Nephron (organoid): ENCODE data around the gene RSPH6A.

Experiments used
- H3K27ac Mint-ChIP-seq, 3 experiments: 2 replicates each; pipeline ENCODE4 v1.8.0; 2020; ENCODE audit warnings: mixed read lengths in 3 of 3, mild to moderate bottlenecking in 2 of 3, moderate library complexity in 1 of 3
- H3K27me3 Mint-ChIP-seq: 2 replicates; pipeline ENCODE4 v1.8.0; 2021; ENCODE audit warnings: low read depth, mild to moderate bottlenecking, moderate library complexity, mixed read lengths
- H3K36me3 Mint-ChIP-seq: 2 replicates; pipeline ENCODE4 v1.8.0; 2020; ENCODE audit warnings: low read depth, mixed read lengths
- H3K4me1 Mint-ChIP-seq: 2 replicates; pipeline ENCODE4 v1.8.0; 2020; ENCODE audit warnings: mixed read lengths
- H3K4me3 Mint-ChIP-seq, 3 experiments: 2 replicates each; pipeline ENCODE4 v1.8.0; 2020; ENCODE audit warnings: mild to moderate bottlenecking in 3 of 3, mixed read lengths in 3 of 3, moderate library complexity in 2 of 3
- H3K9me3 Mint-ChIP-seq: 2 replicates; pipeline ENCODE4 v1.8.0; 2020; ENCODE audit warnings: mixed read lengths
- TF ChIP-seq, protein P1 (sequence below), 3 experiments: fragments of 200-600 bp; sonication (generic); IDR thresholded peaks; one replicate each; pipeline ENCODE4 v1.5.0; 2021; ENCODE audit warnings: antibody characterized with exemption in 3 of 3; ENCODE audit not compliant: unreplicated experiment in 3 of 3

Gene RSPH6A

DNA sequence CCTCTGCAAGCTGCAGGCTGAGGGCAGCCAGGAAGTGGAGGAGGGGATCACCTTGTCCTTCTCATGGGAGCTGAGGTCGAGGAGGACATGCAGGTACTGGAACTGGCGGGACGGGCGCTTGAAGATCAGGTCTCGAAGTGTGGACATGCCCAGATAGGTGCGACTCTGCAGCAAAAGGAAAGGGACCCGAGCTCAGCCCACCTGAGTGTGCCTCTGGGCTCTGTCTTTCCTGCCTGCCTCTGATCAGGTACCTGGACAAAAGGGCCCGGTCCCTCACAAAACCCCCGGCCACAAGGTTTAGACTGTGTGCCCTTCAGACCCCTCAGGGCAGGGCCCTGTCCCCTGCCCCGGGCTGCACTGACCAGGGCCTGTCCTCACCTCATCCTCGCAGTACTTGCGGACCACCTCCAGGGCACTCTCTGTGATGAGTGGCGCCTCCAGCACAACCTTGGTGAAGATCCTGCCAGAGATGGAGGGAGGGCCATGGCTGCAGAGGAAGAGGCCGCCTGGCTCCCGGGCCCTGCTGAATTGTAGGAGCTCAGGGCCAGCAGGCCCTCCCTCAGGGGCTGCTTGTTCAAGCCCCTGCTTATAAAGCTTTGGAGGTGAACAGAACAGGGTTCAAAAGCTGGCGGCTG is 12.5 kb upstream of the RSPH6A start:
- no peaks in the 10 kb centered on the region for H3K27me3 Mint-ChIP-seq
- H3K27ac Mint-ChIP-seq, result no peak overlapping the region
- H3K9me3 Mint-ChIP-seq, result no peaks in the 10 kb centered on the region
- no peak overlapping the region for H3K4me3 Mint-ChIP-seq
- peaks cover 5% of the 10 kb centered on the region for H3K4me1 Mint-ChIP-seq
- peaks cover 56% of the 10 kb centered on the region for H3K36me3 Mint-ChIP-seq
- TF ChIP-seq, protein P1, sequence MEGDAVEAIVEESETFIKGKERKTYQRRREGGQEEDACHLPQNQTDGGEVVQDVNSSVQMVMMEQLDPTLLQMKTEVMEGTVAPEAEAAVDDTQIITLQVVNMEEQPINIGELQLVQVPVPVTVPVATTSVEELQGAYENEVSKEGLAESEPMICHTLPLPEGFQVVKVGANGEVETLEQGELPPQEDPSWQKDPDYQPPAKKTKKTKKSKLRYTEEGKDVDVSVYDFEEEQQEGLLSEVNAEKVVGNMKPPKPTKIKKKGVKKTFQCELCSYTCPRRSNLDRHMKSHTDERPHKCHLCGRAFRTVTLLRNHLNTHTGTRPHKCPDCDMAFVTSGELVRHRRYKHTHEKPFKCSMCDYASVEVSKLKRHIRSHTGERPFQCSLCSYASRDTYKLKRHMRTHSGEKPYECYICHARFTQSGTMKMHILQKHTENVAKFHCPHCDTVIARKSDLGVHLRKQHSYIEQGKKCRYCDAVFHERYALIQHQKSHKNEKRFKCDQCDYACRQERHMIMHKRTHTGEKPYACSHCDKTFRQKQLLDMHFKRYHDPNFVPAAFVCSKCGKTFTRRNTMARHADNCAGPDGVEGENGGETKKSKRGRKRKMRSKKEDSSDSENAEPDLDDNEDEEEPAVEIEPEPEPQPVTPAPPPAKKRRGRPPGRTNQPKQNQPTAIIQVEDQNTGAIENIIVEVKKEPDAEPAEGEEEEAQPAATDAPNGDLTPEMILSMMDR (IDR thresholded peaks at IDR 0.05; ENCODE audit: unreplicated experiment in 3 of 3), result no peak

DNA sequence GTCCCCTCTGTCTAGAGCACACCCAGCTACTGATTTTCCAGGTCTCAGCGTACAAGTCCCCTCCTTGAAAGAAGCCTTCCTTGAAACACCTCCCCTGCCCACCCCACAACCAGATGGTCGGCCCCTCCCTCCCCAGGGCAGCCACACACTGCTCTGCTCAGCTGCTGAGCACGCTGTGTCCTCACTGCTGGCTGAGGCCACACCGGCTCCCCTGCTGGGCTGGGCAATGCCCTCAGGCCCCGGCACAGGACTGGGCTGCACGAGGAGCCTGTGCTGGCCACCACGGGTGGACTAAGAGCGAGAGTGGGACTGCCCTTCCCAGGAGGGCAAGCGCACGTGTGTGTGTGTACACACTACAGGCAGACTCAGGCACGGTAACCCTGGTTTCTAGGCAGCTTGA is 11.8 kb upstream of the RSPH6A start:
- Mint-ChIP-seq H3K4me3 (no peak overlapping the region), H3K27ac (no peak overlapping the region), H3K9me3 (no peaks in the 10 kb centered on the region), H3K27me3 (no peaks in the 10 kb centered on the region), H3K36me3 (peaks cover 51% of the 10 kb centered on the region), H3K4me1 (peaks cover 5% of the 10 kb centered on the region)
- TF ChIP-seq, protein P1 (IDR thresholded peaks at IDR 0.05; ENCODE audit: unreplicated experiment in 3 of 3), result no peak

DNA sequence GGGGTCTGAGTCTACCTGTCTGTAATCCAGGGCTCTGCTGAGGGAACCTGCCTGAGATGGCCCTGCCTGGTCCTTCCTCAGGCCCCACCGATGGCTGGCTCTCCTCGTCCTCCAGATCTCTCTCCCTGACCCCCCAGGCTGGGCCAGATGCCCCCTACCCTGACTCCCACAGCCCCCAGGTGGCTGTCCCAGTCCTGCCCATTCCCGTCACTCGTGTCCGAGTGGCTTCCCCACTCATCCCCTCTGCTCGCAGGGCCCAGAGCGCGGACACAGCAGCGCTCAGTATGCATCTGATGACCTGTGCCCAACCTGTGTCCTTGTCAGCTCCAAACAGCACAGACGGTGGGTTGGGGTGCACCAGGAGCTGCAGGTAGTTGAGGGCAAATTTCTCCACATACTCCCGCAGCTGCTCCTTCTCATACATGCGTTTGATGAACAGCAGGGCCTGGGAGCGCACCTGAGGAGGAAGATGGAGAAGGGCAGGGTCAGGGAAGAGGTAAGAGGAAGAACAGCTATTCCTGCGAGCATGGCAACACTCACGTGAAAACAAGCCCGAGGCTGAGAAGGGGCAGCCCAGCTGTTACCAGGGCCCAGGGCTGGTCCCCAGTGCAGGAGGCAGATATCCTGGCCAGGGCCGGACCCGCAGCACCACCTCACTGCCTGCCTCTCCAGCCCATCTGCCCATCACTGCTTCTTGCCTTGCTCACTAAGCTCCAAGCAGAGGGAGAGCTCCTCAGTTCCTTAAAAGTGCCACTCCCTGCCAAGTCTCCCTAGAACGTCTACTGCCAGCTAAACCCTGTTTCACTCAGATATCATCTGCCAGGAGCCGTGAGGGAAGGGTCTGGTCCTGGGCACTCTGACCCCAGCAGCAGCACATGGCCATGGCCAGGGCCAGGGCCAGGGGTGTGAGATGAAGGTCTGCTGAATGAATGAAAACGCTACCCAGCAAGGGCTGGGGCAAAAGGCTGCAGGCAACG is 11.1 kb upstream of the RSPH6A start:
- Mint-ChIP-seq H3K36me3 (peaks cover 48% of the 10 kb centered on the region), H3K4me1 (peaks cover 5% of the 10 kb centered on the region)

DNA sequence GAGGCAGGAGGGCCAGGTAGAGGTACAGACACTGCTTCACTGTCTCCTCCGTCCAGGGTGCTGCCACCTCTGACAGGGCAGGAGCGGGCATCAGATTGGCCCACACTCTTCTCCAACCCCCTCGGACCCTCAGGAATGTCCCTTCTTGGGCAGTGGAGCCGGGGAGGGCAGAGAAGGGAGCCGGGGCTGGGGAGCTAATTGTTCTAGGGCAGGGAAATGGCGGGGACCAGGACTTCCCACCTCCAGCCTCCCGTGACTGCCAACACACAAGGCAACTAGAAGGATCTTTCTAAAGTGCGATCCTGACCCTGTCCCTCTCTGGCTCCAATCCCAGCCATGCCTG is 10.1 kb upstream of the RSPH6A start:
- H3K27ac Mint-ChIP-seq, result no peak overlapping the region

More for the DNA sequence above, 11.1 kb upstream of the RSPH6A start:
- no peaks in the 10 kb centered on the region for H3K27me3 Mint-ChIP-seq
- TF ChIP-seq, protein P1 (IDR thresholded peaks at IDR 0.05; ENCODE audit: unreplicated experiment in 3 of 3), result no peak
- no peaks in the 10 kb centered on the region for H3K9me3 Mint-ChIP-seq
- H3K4me3 Mint-ChIP-seq, result no peak overlapping the region
- H3K27ac Mint-ChIP-seq, result no peak overlapping the region

DNA sequence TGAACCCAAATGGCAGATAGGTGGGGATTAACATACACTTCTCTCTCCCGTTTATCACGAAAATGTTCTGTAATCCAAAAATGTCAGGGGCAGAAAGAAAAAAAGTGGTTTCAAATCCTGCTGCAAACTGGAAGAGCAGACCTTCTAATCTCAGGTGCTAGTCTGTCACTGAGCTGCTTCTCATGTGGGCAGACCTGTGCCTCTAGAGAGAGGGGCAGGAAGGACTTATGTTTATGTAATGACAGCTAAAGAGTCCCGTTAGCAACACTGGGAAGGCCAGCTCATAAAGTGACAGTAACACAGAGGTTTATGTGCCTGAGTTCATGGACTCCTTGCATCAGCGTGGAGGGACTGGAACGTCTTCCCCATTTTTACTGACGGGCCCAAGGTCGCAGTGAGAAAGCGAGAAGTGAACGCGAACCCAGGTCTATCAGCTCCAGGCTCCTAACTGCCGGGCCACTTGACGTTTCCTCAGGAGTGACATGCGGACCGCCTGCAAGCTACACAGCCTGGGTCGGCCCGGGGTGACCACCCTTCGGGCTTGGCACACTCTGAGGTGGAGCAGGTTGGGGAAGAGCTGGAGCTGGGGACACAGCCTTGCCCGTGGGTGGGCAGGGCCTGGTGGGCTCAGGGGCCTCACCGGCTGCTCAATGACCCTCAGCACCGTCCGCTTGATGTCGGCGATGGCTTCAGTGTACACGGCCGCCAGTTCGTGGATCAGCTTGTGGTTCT is 9.6 kb upstream of the RSPH6A start:
- Mint-ChIP-seq H3K4me1 (peaks cover 5% of the 10 kb centered on the region), H3K27me3 (no peaks in the 10 kb centered on the region), H3K27ac (peak overlapping the region in 1 of 3 experiments; percentile 12), H3K36me3 (peaks cover 43% of the 10 kb centered on the region), H3K4me3 (no peak overlapping the region), H3K9me3 (no peaks in the 10 kb centered on the region)
- TF ChIP-seq, protein P1 (IDR thresholded peaks at IDR 0.05; ENCODE audit: unreplicated experiment in 3 of 3), result no peak

More for the DNA sequence above, 10.1 kb upstream of the RSPH6A start:
- Mint-ChIP-seq H3K4me3 (no peak overlapping the region), H3K4me1 (peaks cover 5% of the 10 kb centered on the region), H3K36me3 (peaks cover 46% of the 10 kb centered on the region), H3K27me3 (no peaks in the 10 kb centered on the region), H3K9me3 (no peaks in the 10 kb centered on the region)
- TF ChIP-seq, protein P1 (IDR thresholded peaks at IDR 0.05; ENCODE audit: unreplicated experiment in 3 of 3), result no peak
